NCI-H128 (cell line): ENCODE data around the gene LRRC8B.
"Not testable (repeated sequence)": the region's sequence is repeated elsewhere in the genome, so short reads cannot be mapped to it uniquely, and the experiment has no call there.

Source experiments
- DNase-seq: peaks from one replicate; lab custom pipeline; 2025; ENCODE audit not compliant: unreplicated experiment; lab: John Stamatoyannopoulos, UW

Gene LRRC8B

GRCh38 chr1:89524369-89525168, at the start of gene LRRC8B:
LRRC8B (plus strand) TSS chr1:89524829; CDS start chr1:89582651, 57,822 bp downstream.
- DNase-seq, result peak; percentile 61

GRCh38 chr1:89475269-89475668, 49.4 kb upstream of the LRRC8B start:
- DNase-seq, result no peak

DNA sequence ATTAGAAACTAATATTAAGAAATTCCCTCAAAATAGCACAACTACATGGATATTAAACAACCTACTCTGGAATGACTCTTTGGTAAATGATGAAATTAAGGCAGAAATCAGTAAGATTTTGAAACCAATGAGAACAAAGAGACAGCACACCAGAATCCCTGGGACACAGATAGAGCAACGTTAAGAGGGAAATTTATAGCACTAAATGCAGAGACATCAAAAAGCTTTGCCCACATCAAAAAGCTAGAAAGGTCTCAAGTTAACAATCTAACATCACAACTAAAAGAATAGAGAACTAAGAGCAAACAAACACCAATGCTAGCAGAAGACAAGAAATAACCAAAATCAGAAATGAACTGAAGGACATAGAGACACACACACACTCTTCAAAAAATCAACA, 48.6 kb upstream of the LRRC8B start:
- DNase-seq, result no peak

DNA sequence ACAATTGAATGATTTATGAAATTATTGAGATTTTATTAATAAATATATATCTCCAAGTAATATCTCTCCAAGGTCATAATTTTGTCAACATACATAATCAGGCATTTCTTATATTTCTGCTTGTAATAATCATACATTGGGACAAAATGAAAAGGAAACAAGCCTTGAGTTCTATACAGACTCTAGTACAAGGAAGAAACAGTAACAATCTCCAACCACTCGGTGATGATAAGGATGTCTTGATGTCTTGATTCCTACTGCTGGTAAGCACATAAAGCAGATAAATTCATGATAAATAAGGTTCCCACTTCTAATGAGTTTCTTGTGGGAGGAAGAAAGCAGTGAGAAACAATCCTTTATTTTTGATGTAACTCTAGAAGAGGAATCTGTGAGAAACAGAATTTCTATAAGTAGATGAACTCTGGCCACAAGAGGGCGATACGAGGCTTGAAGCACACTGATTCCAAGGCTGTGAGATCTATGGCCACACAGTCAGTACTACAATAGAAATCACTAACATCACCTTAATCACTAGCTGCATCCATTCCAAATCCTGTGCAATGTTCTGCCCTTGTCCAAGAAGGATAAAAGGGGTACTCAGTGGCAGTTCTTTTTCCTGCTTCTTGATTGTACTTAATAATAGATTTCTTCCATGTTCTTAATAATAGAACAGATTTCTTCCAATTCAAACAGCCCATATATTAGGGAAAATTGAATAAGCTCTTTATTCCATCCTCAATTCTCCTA, 41.4 kb upstream of the LRRC8B start:
- peak; percentile 64 for DNase-seq

DNA sequence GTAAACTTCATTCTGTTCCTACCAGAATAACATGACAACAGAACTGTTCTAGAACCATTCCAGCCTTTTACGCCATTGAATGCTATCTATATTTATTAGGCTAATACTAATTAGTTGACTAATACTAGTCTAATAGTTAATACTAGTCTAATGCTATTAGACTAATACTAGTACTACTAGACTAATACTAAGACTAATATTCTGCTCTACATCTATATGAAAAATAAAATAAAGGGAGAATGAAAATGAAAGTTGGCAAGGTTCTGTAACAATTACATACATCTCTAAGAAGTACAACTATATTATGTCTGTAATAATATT, 40.9 kb upstream of the LRRC8B start:
- no peak for DNase-seq

DNA sequence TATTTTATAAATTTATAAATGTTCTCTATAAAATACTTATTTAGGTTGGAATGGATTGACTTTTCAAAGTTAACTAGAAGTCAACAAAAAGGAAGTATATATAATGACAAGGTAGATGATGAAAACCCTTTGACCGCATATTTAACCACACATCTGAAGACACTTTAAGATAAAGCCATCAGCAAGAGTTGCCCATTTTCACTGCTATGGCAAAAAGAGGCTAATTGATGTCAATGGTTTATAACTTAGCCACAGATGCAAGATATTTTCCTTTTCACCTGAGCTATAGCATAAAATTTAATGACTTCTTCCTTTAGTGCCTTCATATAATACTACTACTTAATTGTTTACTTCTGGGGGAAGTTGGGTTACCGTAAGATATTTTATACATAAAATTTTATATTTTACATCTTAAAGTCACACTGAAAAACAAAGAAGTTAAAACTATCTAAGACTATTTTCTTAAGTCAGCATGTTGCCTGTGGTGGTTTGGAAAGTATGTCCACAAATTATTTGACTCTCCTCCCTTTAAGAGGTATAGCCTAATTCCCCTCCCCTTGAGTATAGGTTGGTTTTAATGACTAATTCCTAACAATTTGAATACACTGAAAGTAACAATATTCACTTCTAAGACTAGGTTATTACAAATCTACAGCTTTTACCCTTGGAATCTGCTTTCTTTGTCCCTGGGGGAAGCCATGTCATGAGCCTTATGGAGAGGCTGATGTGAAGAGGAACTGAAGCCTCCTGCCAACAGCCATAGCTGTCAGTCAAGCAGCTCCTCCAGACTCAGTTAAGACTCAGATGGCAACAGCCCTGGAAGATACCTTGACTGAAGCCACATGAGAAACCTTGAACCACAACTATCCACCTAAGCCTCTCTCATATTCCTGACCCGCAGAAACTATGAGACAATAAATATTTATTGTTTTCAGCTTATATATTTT, 40.3 kb upstream of the LRRC8B start:
- no peak for DNase-seq

GRCh38 chr1:89487972-89488371, 36.7 kb upstream of the LRRC8B start:
- DNase-seq, result no peak

DNA sequence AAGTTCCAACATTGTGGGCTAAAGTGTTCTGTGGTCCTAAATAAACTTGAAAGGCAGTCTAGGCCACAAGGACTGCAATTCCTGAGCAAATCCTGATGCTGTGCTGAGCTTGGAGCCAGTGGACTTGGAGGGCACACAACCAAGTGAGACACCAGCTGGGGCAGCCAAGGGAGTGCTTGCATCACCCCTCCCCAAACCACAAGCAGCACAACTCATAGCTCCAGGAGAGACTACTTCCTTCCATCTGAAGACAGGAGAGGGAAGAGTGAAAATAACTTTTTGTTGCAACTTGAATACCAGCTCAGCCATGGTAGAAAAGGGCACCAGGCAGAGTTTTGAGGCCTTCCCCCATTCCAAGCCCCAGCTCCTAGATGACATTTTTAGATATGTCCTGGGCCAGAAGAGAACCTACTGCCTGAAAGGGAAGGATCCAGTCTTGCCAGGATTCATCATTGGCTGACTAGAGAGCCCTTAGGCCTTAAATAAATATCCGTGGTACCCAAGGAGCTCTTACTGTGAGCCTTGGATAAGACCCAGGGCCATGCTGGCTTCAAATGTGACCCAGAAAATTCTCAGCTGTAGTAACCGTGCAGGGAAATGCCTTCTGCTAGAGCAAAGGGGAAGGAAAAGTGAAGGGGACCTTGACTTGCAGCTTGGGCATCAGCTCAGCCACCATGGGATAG, 35.4 kb upstream of the LRRC8B start:
- no peak for DNase-seq

DNA sequence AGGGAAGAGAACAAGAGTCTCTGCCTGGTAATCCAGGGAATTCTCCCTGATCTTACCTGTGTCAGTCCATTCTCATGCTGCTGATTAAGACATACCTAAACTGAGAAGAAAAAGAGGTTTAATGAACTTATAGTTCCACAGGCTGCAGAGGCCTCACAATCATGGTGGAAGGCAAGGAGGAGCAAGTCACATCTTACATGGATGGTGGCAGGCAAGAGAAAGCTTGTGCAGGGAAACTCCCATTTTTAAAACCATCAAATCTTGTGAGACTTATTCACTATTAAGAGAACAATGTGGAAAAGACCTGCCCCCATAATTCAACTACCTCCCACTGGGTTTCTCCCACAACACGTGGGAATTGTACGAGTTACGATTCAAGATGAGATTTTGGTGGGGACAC, 34.2 kb upstream of the LRRC8B start:
- no peak for DNase-seq

- no peak for DNase-seq
These were observed 25.3 kb upstream of the LRRC8B start for GRCh38 chr1:89499320-89499719.

DNA sequence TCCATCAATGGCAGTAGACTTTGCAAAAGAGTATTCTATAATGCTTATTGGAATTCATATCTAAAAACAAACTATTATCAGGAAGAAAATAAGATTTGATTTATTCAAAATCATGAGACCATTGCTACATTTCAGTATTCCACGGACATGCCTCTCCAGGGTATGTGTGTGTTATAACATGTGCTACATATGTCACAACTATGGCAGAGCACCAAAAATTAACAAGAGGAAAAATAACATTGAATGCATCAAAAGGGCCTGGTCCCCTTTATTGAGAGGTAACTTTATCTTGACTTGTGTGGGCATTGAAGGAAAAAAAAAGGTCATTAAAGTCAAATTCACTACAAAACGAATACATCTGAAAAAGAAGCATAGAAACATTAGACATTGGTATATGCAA, 22.6 kb upstream of the LRRC8B start:
- no peak for DNase-seq

- no peak for DNase-seq
These were observed 21.7 kb upstream of the LRRC8B start for GRCh38 chr1:89502895-89503294.

DNA sequence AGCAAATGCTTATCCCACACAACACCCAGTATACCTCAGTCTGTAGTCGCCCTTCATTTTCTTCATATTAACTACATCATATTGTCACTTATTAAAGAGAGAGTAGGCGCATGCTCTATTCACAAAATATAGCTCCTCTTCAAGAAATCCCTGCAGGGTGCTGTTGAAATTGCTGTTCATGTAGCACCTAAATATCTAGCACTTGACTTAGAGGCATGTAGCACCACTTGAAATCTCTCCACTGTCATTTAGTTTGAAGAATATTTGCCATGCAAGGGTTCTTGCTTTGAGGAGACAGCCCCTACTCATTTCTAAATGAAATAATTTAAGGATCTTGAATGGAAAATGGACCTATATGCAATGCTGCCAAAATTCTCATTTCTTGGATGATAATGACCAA, 20.9 kb upstream of the LRRC8B start:
- DNase-seq, result no peak

DNA sequence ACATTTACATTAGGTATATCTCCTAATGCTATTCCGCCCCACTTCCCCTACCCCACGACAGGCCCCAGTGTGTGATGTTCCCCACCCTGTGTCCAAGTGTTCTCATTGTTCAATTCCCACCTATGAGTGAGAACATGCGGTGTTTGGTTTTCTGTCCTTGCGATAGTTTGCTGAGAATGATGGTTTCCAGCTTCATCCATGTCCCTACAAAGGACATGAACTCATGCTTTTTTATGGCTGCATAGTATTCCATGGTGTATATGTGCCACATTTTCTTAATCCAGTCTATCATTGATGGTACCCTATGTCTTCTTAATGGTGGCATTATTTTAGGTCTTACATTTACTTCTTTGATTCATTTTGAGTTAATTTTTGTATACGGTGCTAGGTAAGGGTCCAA, 14.6 kb upstream of the LRRC8B start:
- not testable (repeated sequence) for DNase-seq

GRCh38 chr1:89512996-89513720, 11.5 kb upstream of the LRRC8B start:
- DNase-seq, result no peak

GRCh38 chr1:89516055-89516454, 8.6 kb upstream of the LRRC8B start:
- DNase-seq, result no peak

GRCh38 chr1:89518221-89518631, 6.4 kb upstream of the LRRC8B start:
- DNase-seq, result no peak

GRCh38 chr1:89519779-89520358, 4.8 kb upstream of the LRRC8B start:
- DNase-seq, result no peak

DNA sequence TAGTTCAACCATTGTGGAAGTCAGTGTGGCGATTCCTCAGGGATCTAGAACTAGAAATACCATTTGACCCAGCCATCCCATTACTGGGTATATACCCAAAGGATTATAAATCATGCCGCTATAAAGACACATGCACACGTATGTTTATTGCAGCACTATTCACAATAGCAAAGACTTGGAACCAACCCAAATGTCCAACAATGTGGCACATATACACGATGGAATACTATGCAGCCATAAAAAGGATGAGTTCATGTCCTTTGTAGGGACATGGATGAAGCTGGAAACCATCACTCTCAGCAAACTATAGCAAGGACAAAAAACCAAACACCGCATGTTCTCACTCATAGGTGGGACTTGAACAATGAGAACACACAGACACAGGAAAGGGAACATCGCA, 2.7 kb upstream of the LRRC8B start:
- DNase-seq, result not testable (repeated sequence)
